NT2/D1 (cell line): Measurements from ENCODE around the gene GCSH.

Experiments used
- SUZ12 ChIP-seq: IDR thresholded peaks from 2 replicates; pipeline ENCODE4 v1.6.1; 2011; ENCODE audit not compliant: insufficient read length, insufficient read depth; ENCODE audit errors: extremely low read depth
- YY1 ChIP-seq: IDR thresholded peaks from 2 replicates; pipeline ENCODE4 v1.6.1; 2011; ENCODE audit not compliant: insufficient read length, insufficient read depth

GRCh38 chr16:81040842-81041241, 55.4 kb downstream of the GCSH start:
- TF ChIP-seq YY1 (no peak), SUZ12 (no peak)
